HG03520 (cell line): ENCODE results near the gene NGDN.

Source experiments
- ATAC-seq: cut with Tn5 transposase; IDR thresholded peaks from one replicate; pipeline ENCODE4 v1.9.1; 2021; ENCODE audit warnings: mild to moderate bottlenecking, moderate library complexity; ENCODE audit not compliant: unreplicated experiment

Gene NGDN

GRCh38 chr14:23468704-23469126 lies 788 bp upstream of the NGDN start:
- ATAC-seq = no peak

- no peak for ATAC-seq
These were observed 452 bp downstream of the NGDN start for GRCh38 chr14:23469906-23470403.

- ATAC-seq = no peak
These were observed 1.4 kb downstream of the NGDN start for GRCh38 chr14:23470947-23471346.

GRCh38 chr14:23478109-23478759 lies 8.7 kb downstream of the NGDN start:
- no peak for ATAC-seq

GRCh38 chr14:23481362-23481970 lies 12.0 kb downstream of the NGDN start:
- no peak for ATAC-seq

GRCh38 chr14:23481979-23482822 lies 12.7 kb downstream of the NGDN start:
- no peak for ATAC-seq

GRCh38 chr14:23482823-23483148 lies 13.3 kb downstream of the NGDN start:
- no peak for ATAC-seq

- ATAC-seq = no peak
These were observed 13.8 kb downstream of the NGDN start for GRCh38 chr14:23483236-23483854.

GRCh38 chr14:23485326-23485725 lies 15.8 kb downstream of the NGDN start:
- ATAC-seq = no peak

- ATAC-seq = no peak
These were observed 16.5 kb downstream of the NGDN start for GRCh38 chr14:23486036-23486435.

- ATAC-seq = no peak
These were observed 17.7 kb downstream of the NGDN start for GRCh38 chr14:23487216-23487615.

- ATAC-seq = no peak
These were observed 23.2 kb downstream of the NGDN start for GRCh38 chr14:23492618-23493272.

GRCh38 chr14:23494223-23494622 lies 24.7 kb downstream of the NGDN start:
- ATAC-seq = no peak

GRCh38 chr14:23512156-23512555 lies 42.7 kb downstream of the NGDN start:
- ATAC-seq = no peak

GRCh38 chr14:23513005-23513817 lies 43.7 kb downstream of the NGDN start:
- ATAC-seq = no peak

- no peak for ATAC-seq
These were observed 44.5 kb downstream of the NGDN start for GRCh38 chr14:23513818-23514643.

GRCh38 chr14:23514644-23514957 lies 45.1 kb downstream of the NGDN start:
- ATAC-seq = no peak

GRCh38 chr14:23517650-23518326 lies 48.3 kb downstream of the NGDN start:
- no peak for ATAC-seq

GRCh38 chr14:23518709-23519108 lies 49.2 kb downstream of the NGDN start:
- no peak for ATAC-seq
